Glutamatergic neuron (in vitro differentiated cells): ENCODE results near the gene ATP9B. TPM values are rescaled to one million over a fixed set of nuclear protein-coding genes. Genes with fewer than 3 reads are reported as not detected.

Experiments
- DNase-seq: peaks from one replicate; pipeline ENCODE4 v3.0.0; 2022
- H3K27ac Mint-ChIP-seq: one replicate; pipeline ENCODE4 v1.8.0; 2020; ENCODE audit warnings: mild to moderate bottlenecking, mixed read lengths, inconsistent platforms; ENCODE audit not compliant: unreplicated experiment
- H3K27me3 Mint-ChIP-seq: one replicate; pipeline ENCODE4 v1.8.0; 2020; ENCODE audit warnings: mild to moderate bottlenecking, moderate library complexity, mixed read lengths, inconsistent platforms; ENCODE audit not compliant: unreplicated experiment
- H3K36me3 Mint-ChIP-seq: one replicate; pipeline ENCODE4 v1.8.0; 2020; ENCODE audit warnings: mild to moderate bottlenecking, mixed read lengths, inconsistent platforms; ENCODE audit not compliant: unreplicated experiment
- H3K4me1 Mint-ChIP-seq: one replicate; pipeline ENCODE4 v1.8.0; 2020; ENCODE audit warnings: mild to moderate bottlenecking, low read depth, mixed read lengths, inconsistent platforms; ENCODE audit not compliant: unreplicated experiment
- H3K4me3 Mint-ChIP-seq: one replicate; pipeline ENCODE4 v1.8.0; 2020; ENCODE audit warnings: mild to moderate bottlenecking, mixed read lengths, inconsistent platforms; ENCODE audit not compliant: unreplicated experiment
- H3K9me3 Mint-ChIP-seq: one replicate; pipeline ENCODE4 v1.8.0; 2020; ENCODE audit warnings: mild to moderate bottlenecking, moderate library complexity, mixed read lengths, inconsistent platforms; ENCODE audit not compliant: unreplicated experiment
- CTCF ChIP-seq: fragments of 200-600 bp; sonication (generic); IDR thresholded peaks from one replicate; pipeline ENCODE4 v1.5.0; 2021; ENCODE audit not compliant: partially characterized antibody, unreplicated experiment
- total RNA-seq: library from RNA; stranded (reverse); fragmentation: NEBNext Ultra II Directional; extraction: Animal tissue kit (Norgen Biotek cat#: 25700); gene quantifications from one replicate; pipeline ENCODE4 v1.2.1, GENCODE V29; 2021; ENCODE audit not compliant: unreplicated experiment

ATP9B gene
- total RNA-seq, 1 donor from 2014 or later, result 62.6 TPM

- H3K27ac Mint-ChIP-seq, result peak overlapping the region; percentile 66
- no peak for DNase-seq
- H3K27me3 Mint-ChIP-seq, result peaks cover 10% of the 10 kb centered on the region
- peaks cover 11% of the 10 kb centered on the region for H3K9me3 Mint-ChIP-seq
- no peak for TF ChIP-seq CTCF
- no peak overlapping the region for H3K4me3 Mint-ChIP-seq
- H3K4me1 Mint-ChIP-seq, result peaks cover 12% of the 10 kb centered on the region
- no peaks in the 10 kb centered on the region for H3K36me3 Mint-ChIP-seq
Observed at GRCh38 chr18:79384151-79384807, 315.1 kb downstream of the ATP9B start.

- peaks cover 11% of the 10 kb centered on the region for H3K27me3 Mint-ChIP-seq
- no peak for TF ChIP-seq CTCF
- DNase-seq, result no peak
- peaks cover 11% of the 10 kb centered on the region for H3K9me3 Mint-ChIP-seq
- no peak overlapping the region for H3K4me3 Mint-ChIP-seq
- no peaks in the 10 kb centered on the region for H3K36me3 Mint-ChIP-seq
- H3K27ac Mint-ChIP-seq, result no peak overlapping the region
- H3K4me1 Mint-ChIP-seq, result peaks cover 12% of the 10 kb centered on the region
Observed at GRCh38 chr18:79384834-79385233, 315.6 kb downstream of the ATP9B start.

- H3K4me3 Mint-ChIP-seq, result no peak overlapping the region
- no peaks in the 10 kb centered on the region for H3K36me3 Mint-ChIP-seq
- H3K27me3 Mint-ChIP-seq, result peaks cover 11% of the 10 kb centered on the region
- no peak for TF ChIP-seq CTCF
- no peak for DNase-seq
- H3K9me3 Mint-ChIP-seq, result peaks cover 11% of the 10 kb centered on the region
- no peak overlapping the region for H3K27ac Mint-ChIP-seq
- H3K4me1 Mint-ChIP-seq, result peaks cover 12% of the 10 kb centered on the region
Observed at GRCh38 chr18:79385326-79385707, 316.1 kb downstream of the ATP9B start.

GRCh38 chr18:79385708-79386341, 316.6 kb downstream of the ATP9B start:
- peaks cover 2% of the 10 kb centered on the region for H3K36me3 Mint-ChIP-seq
- no peak for DNase-seq
- no peak overlapping the region for H3K27ac Mint-ChIP-seq

More at GRCh38 chr18:79385708-79386341, 316.6 kb downstream of the ATP9B start:
- no peak overlapping the region for H3K4me3 Mint-ChIP-seq
- H3K4me1 Mint-ChIP-seq, result peaks cover 12% of the 10 kb centered on the region
- H3K27me3 Mint-ChIP-seq, result peaks cover 11% of the 10 kb centered on the region
- TF ChIP-seq CTCF, result no peak
- H3K9me3 Mint-ChIP-seq, result peaks cover 12% of the 10 kb centered on the region
